ENCODE results near the gene MZB1. TPM values are rescaled to one million over a fixed set of nuclear protein-coding genes. Genes with fewer than 3 reads are reported as not detected.

The MZB1 gene
- total RNA-seq, 4 donors from 2014 or later = 1.3 to 5.6 TPM; not detected in 2

DNA sequence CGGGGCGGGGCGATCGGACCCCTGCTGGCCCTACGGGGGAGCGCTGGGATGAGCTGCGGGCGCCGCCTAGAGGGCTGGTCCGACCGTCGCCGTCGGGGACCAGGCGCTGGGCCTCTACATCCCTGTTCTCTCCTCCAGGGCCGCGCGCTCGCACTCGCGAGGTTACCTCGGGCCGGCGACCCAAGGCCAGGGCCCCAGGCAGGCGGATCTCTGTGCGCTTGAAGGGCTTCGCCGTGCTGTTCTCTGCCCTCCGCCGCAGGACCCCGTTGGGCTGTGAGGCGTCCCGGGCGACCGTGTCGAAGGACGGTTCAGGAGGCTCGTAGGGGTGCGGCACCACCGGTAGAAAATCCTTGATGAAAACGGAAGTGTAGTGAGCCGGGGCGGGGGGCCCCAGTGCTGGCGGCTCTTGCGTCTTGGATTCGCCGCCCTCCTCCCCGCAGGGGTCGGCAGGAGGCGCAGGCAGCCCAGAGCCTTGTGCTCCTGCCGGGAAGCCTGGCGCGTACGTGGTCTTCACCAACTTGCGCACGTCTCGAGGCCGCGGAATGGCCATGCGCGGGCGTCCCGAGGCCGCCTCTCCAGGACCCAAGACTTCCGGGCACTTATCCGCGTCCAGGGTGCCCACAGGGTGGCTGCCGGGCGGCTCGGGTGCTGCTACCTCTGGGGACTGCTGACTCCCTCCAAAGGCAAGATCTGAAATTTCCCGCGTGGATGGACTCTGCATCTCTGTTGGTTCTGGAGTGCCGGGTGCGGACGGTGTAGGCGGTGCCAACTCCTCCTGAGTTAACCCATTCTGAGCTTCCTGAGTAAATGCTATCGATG, 3.2 kb upstream of the MZB1 start:
- TF ChIP-seq CTCF (IDR thresholded peaks at IDR 0.05) (peak in 2 of 4 experiments; percentile 29 to 32), POLR2A (IDR thresholded peaks at IDR 0.05) (no peak)
- H3K4me1 ChIP-seq = peaks cover 0 to 7% of the 10 kb centered on the region in 2 donors
- no peak for DNase-seq

GRCh38 chr5:139392324-139392677, 2.6 kb upstream of the MZB1 start:
- DNase-seq = no peak
- intact Hi-C loops (cut with DNase I; ENCODE audit: low total_unique reads) = no loop called here
- peak overlapping the region in 1 of 2 donors; percentile 35 for H3K4me3 ChIP-seq
- no peaks in the 10 kb centered on the region for H3K9me3 ChIP-seq
- H3K27ac ChIP-seq = no peak overlapping the region
- peaks cover 0 to 7% of the 10 kb centered on the region in 2 donors for H3K4me1 ChIP-seq
- peaks cover 9% of the 10 kb centered on the region in 2 donors for H3K27me3 ChIP-seq
- no peaks in the 10 kb centered on the region for H3K36me3 ChIP-seq
- TF ChIP-seq CTCF (IDR thresholded peaks at IDR 0.05) (no peak), POLR2A (IDR thresholded peaks at IDR 0.05) (no peak)

More for the DNA sequence above, 3.2 kb upstream of the MZB1 start:
- H3K9me3 ChIP-seq = no peaks in the 10 kb centered on the region
- H3K4me3 ChIP-seq = peak overlapping the region; percentile 20 to 35
- no peak overlapping the region for H3K27ac ChIP-seq
- intact Hi-C loops (cut with DNase I; ENCODE audit: low total_unique reads) = no loop called here
- no peaks in the 10 kb centered on the region for H3K36me3 ChIP-seq
- peaks cover 9% of the 10 kb centered on the region in 2 donors for H3K27me3 ChIP-seq

GRCh38 chr5:139391570-139392323, 2.0 kb upstream of the MZB1 start:
- Histone ChIP-seq H3K9me3 (no peaks in the 10 kb centered on the region), H3K27me3 (peaks cover 9% of the 10 kb centered on the region in 2 donors), H3K4me1 (peaks cover 0 to 7% of the 10 kb centered on the region in 2 donors), H3K4me3 (no peak overlapping the region), H3K27ac (no peak overlapping the region), H3K36me3 (no peaks in the 10 kb centered on the region)
- TF ChIP-seq CTCF (IDR thresholded peaks at IDR 0.05) (no peak), POLR2A (IDR thresholded peaks at IDR 0.05) (no peak)
- intact Hi-C loops (cut with DNase I; ENCODE audit: low total_unique reads) = no loop called here
- DNase-seq = no peak

GRCh38 chr5:139390639-139391569, 1.2 kb upstream of the MZB1 start:
- Histone ChIP-seq H3K4me3 (no peak overlapping the region), H3K27ac (no peak overlapping the region), H3K27me3 (peaks cover 9% of the 10 kb centered on the region in 2 donors), H3K9me3 (no peaks in the 10 kb centered on the region), H3K36me3 (no peaks in the 10 kb centered on the region), H3K4me1 (peaks cover 0 to 7% of the 10 kb centered on the region in 2 donors)
- intact Hi-C loops (cut with DNase I; ENCODE audit: low total_unique reads) = no loop called here
- TF ChIP-seq CTCF (IDR thresholded peaks at IDR 0.05) = no peak
- no peak for TF ChIP-seq POLR2A (IDR thresholded peaks at IDR 0.05)
- DNase-seq = no peak
